ENCODE results near the gene OSBPL8.
"Not testable (repeated sequence)": the region's sequence is repeated elsewhere in the genome, so short reads cannot be mapped to it uniquely, and the experiment has no call there.

The OSBPL8 gene

GRCh38 chr12:76515271-76515670, 44.3 kb downstream of the OSBPL8 start:
- DNase-seq (ENCODE audit: low spot score in 2 of 2) (no peak), ATAC-seq (no peak)
- no peak overlapping the region for H3K4me3 Mint-ChIP-seq
- H3K36me3 Mint-ChIP-seq = no peaks in the 10 kb centered on the region
- peaks cover 9% of the 10 kb centered on the region for H3K9me3 Mint-ChIP-seq
- no peak overlapping the region for H3K27ac Mint-ChIP-seq
- peaks cover 50% of the 10 kb centered on the region for H3K4me1 Mint-ChIP-seq

DNA sequence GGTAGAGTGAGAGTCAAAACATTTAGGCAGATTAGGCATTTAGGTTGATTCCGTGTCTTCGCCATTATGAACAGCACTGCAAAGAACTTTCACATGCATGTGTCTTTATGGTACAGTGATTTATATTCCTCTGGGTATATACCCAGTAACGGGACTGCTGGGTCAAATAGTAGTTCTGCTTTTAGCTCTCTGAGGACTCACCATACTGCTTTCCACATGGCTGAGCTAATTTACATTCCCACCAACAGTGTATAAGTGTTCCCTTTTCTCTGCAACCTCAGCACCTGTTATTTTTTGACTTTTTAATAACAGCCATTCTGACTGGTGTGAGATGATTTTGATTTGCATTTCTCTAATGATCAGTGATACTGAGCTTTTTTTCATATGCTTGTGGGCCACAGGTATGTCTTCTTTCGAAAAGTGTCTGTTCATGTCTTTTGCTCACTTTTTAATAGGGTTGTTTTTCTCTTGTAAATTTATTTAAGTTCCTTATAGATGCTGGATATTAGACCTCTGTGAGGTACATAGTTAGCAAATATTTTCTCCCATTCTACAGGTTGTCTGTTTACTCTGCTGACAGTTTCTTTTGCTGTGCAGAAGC, 48.4 kb downstream of the OSBPL8 start:
- H3K36me3 Mint-ChIP-seq; H3K27ac Mint-ChIP-seq; H3K9me3 Mint-ChIP-seq; ATAC-seq; DNase-seq (ENCODE audit: low spot score in 2 of 2); H3K4me3 Mint-ChIP-seq: not testable (repeated sequence)
- H3K4me1 Mint-ChIP-seq = peaks cover 34% of the 10 kb centered on the region

DNA sequence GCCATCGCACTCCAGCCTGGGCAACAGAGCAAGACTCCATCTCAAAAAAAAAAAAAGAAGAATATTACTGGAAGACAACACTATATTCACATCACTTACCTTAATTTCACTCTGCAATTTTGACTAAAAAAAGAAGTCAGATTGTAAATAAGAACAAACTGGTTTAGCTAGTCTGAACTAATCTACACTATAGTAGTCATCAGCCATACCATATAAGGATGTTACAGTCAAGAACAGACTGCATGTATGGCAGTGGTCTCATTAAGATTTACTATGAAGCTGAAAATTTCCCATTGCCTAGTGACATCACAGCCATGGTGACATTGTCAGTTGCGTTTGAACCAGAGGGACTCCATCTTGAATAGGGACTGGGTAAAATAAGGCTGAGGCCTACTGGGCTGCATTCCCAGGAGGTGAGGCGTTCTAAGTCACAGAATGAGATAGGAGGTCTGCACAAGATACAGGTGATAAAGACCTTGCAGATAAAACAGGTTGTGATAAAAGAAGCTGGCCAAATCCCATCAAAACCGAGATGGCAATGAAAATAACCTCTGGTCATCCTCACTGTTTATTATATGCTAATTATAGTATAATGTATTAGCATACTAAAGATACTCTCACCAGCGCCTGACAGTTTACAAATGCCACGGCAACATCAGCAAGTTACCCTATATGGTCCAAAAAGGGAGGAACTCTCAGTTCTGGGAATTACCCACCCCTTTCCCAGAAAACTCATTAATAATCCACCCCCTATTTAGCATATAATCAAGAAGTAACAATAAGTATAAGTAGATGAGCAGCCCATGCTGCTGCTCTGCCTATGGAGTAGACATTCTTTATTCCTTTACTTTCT, 51.2 kb downstream of the OSBPL8 start:
- no peak overlapping the region for H3K27ac Mint-ChIP-seq

GRCh38 chr12:76506149-76506548, 53.4 kb downstream of the OSBPL8 start:
- H3K4me1 Mint-ChIP-seq = peaks cover 28% of the 10 kb centered on the region
- peaks cover 8% of the 10 kb centered on the region for H3K36me3 Mint-ChIP-seq
- no peak for ATAC-seq
- no peak for DNase-seq (ENCODE audit: low spot score in 2 of 2)
- no peak overlapping the region for H3K27ac Mint-ChIP-seq
- H3K9me3 Mint-ChIP-seq = no peaks in the 10 kb centered on the region
- no peak overlapping the region for H3K4me3 Mint-ChIP-seq

More for the DNA sequence above, 51.2 kb downstream of the OSBPL8 start:
- Mint-ChIP-seq H3K36me3 (peaks cover 5% of the 10 kb centered on the region), H3K4me3 (no peak overlapping the region), H3K9me3 (peaks cover 2% of the 10 kb centered on the region), H3K4me1 (peaks cover 23% of the 10 kb centered on the region)
- ATAC-seq = peak; percentile 46
- DNase-seq (ENCODE audit: low spot score in 2 of 2) = no peak

GRCh38 chr12:76505050-76505449, 54.5 kb downstream of the OSBPL8 start:
- H3K4me1 Mint-ChIP-seq = peaks cover 30% of the 10 kb centered on the region
- H3K36me3 Mint-ChIP-seq = peaks cover 11% of the 10 kb centered on the region
- H3K4me3 Mint-ChIP-seq = no peak overlapping the region
- ATAC-seq (no peak), DNase-seq (ENCODE audit: low spot score in 2 of 2) (no peak)
- H3K9me3 Mint-ChIP-seq = no peaks in the 10 kb centered on the region
- no peak overlapping the region for H3K27ac Mint-ChIP-seq

GRCh38 chr12:76504606-76505005, 55.0 kb downstream of the OSBPL8 start:
- H3K36me3 Mint-ChIP-seq = peaks cover 11% of the 10 kb centered on the region
- ATAC-seq (no peak), DNase-seq (ENCODE audit: low spot score in 2 of 2) (no peak)
- no peak overlapping the region for H3K4me3 Mint-ChIP-seq
- peaks cover 32% of the 10 kb centered on the region for H3K4me1 Mint-ChIP-seq
- H3K27ac Mint-ChIP-seq = no peak overlapping the region
- no peaks in the 10 kb centered on the region for H3K9me3 Mint-ChIP-seq

DNA sequence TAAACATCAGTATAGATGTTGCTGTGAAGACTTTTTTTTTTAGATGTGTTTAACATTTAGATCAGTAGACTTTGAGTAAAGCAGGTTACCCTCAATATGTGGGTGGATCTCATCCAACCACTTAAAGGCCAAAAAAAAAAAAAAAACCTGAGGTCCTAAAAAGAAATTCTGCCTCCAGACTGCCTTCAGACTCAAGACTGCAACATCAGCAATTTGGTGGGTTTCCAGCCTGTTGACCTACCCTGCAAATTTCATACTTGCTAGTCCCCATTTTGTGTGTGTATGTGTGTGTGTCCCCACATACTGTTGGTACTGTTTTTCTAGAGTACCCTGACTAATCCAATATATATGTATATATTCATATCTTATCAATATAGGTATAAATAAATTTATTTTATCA, 55.6 kb downstream of the OSBPL8 start:
- Mint-ChIP-seq H3K27ac (no peak overlapping the region), H3K4me1 (peaks cover 30% of the 10 kb centered on the region), H3K36me3 (peaks cover 11% of the 10 kb centered on the region), H3K4me3 (no peak overlapping the region), H3K9me3 (no peaks in the 10 kb centered on the region)
- no peak for DNase-seq (ENCODE audit: low spot score in 2 of 2)
- ATAC-seq = no peak

DNA sequence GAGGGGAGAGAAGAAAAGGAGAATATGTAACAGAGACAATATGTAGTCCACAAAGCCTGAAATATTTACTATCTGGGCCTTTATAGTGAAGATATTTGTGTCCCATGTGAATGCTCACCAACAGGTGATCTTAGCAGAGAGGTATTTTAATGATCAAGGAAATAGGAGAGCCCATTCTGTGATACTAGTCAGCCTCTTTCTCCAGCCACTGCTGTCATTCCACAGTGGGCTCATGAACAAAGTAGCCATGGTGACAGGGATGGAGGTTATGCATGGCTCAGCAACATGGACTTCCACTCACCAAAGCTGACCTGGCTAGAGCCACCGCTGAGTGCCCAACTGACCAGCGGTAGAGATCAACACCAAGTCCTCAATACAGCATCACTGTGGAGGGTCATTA, 58.2 kb downstream of the OSBPL8 start:
- DNase-seq (ENCODE audit: low spot score in 2 of 2) (no peak), ATAC-seq (no peak)
- Mint-ChIP-seq H3K4me3 (no peak overlapping the region), H3K27ac (no peak overlapping the region), H3K4me1 (peaks cover 25% of the 10 kb centered on the region), H3K9me3 (no peaks in the 10 kb centered on the region), H3K36me3 (peaks cover 11% of the 10 kb centered on the region)

GRCh38 chr12:76499136-76499535, 60.4 kb downstream of the OSBPL8 start:
- H3K4me3 Mint-ChIP-seq; DNase-seq (ENCODE audit: low spot score in 2 of 2); ATAC-seq; H3K9me3 Mint-ChIP-seq; H3K27ac Mint-ChIP-seq: not testable (repeated sequence)
- H3K4me1 Mint-ChIP-seq = peaks cover 32% of the 10 kb centered on the region
- peaks cover 11% of the 10 kb centered on the region for H3K36me3 Mint-ChIP-seq

GRCh38 chr12:76495556-76495955, 64.0 kb downstream of the OSBPL8 start:
- no peak overlapping the region for H3K27ac Mint-ChIP-seq
- H3K4me3 Mint-ChIP-seq = no peak overlapping the region
- ATAC-seq (no peak), DNase-seq (ENCODE audit: low spot score in 2 of 2) (no peak)
- H3K9me3 Mint-ChIP-seq = peaks cover 12% of the 10 kb centered on the region
- no peaks in the 10 kb centered on the region for H3K36me3 Mint-ChIP-seq
- H3K4me1 Mint-ChIP-seq = peaks cover 31% of the 10 kb centered on the region

- H3K36me3 Mint-ChIP-seq = peaks cover 16% of the 10 kb centered on the region
- peaks cover 12% of the 10 kb centered on the region for H3K9me3 Mint-ChIP-seq
- H3K4me1 Mint-ChIP-seq = peaks cover 45% of the 10 kb centered on the region
- no peak for DNase-seq (ENCODE audit: low spot score in 2 of 2)
- ATAC-seq = no peak
- no peak overlapping the region for H3K27ac Mint-ChIP-seq
- H3K4me3 Mint-ChIP-seq = no peak overlapping the region
Measured at GRCh38 chr12:76491292-76491691, 68.3 kb downstream of the OSBPL8 start.

- peaks cover 21% of the 10 kb centered on the region for H3K36me3 Mint-ChIP-seq
- H3K27ac Mint-ChIP-seq = no peak overlapping the region
Measured at GRCh38 chr12:76490763-76491162, 68.8 kb downstream of the OSBPL8 start.

GRCh38 chr12:76489737-76490136, 69.8 kb downstream of the OSBPL8 start:
- Mint-ChIP-seq H3K4me1 (peaks cover 38% of the 10 kb centered on the region), H3K9me3 (peaks cover 10% of the 10 kb centered on the region), H3K4me3 (no peak overlapping the region), H3K36me3 (peaks cover 22% of the 10 kb centered on the region), H3K27ac (no peak overlapping the region)
- DNase-seq (ENCODE audit: low spot score in 2 of 2) = no peak
- ATAC-seq = no peak

More at GRCh38 chr12:76490763-76491162, 68.8 kb downstream of the OSBPL8 start:
- no peak for ATAC-seq
- no peak for DNase-seq (ENCODE audit: low spot score in 2 of 2)
- Mint-ChIP-seq H3K4me1 (peaks cover 40% of the 10 kb centered on the region), H3K4me3 (no peak overlapping the region), H3K9me3 (peaks cover 10% of the 10 kb centered on the region)

- H3K4me3 Mint-ChIP-seq = no peak overlapping the region
- ATAC-seq = no peak
- no peak for DNase-seq (ENCODE audit: low spot score in 2 of 2)
- H3K27ac Mint-ChIP-seq = no peak overlapping the region
- H3K36me3 Mint-ChIP-seq = peaks cover 37% of the 10 kb centered on the region
- no peaks in the 10 kb centered on the region for H3K9me3 Mint-ChIP-seq
- H3K4me1 Mint-ChIP-seq = peaks cover 23% of the 10 kb centered on the region
Measured at GRCh38 chr12:76486011-76486410, 73.6 kb downstream of the OSBPL8 start.

DNA sequence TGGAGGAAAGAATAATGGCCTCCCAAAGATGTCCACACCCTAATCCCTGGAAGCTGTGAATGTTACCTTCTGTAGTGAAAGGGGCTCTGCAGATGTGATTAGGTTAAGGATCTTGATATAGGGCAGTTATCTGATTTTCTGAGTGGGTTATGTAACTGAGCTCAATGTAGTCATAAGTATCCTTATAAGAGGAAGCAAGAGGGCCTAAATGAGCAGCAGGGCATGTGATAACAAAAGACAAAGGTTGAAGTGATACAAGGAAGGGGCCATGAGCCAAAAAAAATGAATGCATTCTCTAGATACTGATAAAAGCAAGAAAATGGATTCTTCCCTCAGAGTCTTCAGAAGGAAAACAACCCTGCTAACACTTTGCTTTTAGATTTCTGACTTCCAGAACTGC, 78.8 kb downstream of the OSBPL8 start:
- Mint-ChIP-seq H3K27ac (no peak overlapping the region), H3K4me1 (peaks cover 7% of the 10 kb centered on the region), H3K4me3 (no peak overlapping the region), H3K36me3 (peaks cover 16% of the 10 kb centered on the region), H3K9me3 (no peaks in the 10 kb centered on the region)
- no peak for DNase-seq (ENCODE audit: low spot score in 2 of 2)
- ATAC-seq = no peak

DNA sequence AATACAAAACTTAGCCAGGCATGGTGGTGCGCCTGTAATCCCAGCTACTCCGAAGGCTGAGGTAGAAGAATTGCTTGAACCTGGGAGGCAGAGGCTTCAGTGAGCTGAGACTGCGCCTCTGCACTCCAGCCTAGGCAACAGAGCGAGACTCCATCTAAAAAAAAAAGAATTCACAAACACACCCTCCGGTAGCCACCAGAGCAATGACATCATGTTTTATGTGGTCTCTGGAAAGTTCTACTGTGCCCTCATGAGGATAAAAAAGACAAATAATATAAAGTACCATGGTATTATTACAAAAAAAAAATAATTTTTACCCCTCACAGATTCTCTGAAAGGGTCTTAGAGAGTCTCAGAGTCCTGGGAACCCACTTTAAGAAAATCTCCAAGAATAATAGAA, 81.5 kb downstream of the OSBPL8 start:
- Mint-ChIP-seq H3K4me3 (no peak overlapping the region), H3K9me3 (no peaks in the 10 kb centered on the region), H3K4me1 (peaks cover 7% of the 10 kb centered on the region), H3K36me3 (peaks cover 4% of the 10 kb centered on the region), H3K27ac (no peak overlapping the region)
- DNase-seq (ENCODE audit: low spot score in 2 of 2) (no peak), ATAC-seq (no peak)
